PC-3 (cell line): Measurements from ENCODE around the gene HHATL. TPM values are rescaled to one million over a fixed set of nuclear protein-coding genes. Genes with fewer than 3 reads are reported as not detected.

ENCODE experiments used
- ATAC-seq: fragments of 200-7000 bp; cut with Tn5 transposase; 2 replicates; pipeline ENCODE4 v1.9.1; 2020; ENCODE audit warnings: mild to moderate bottlenecking, moderate library complexity
- BruUV-seq: library from RNA; stranded (reverse); fragments of 400-500 nt; replicated peaks from 2 replicates; lab custom pipeline; 2021; lab: Mats Ljungman, UMichigan
- CTCF ChIA-PET: fragments of 300-600 bp; sonication (Branson Sonifier 250); formaldehyde crosslinking; loops from one replicate; lab custom pipeline; 2022; ENCODE audit warnings: antibody characterized with exemption; lab: Charles Lee
- POLR2A ChIA-PET: fragments of 300-600 bp; sonication (Branson Sonifier 250); formaldehyde crosslinking; loops from one replicate; lab custom pipeline; 2022; ENCODE audit warnings: antibody characterized with exemption; ENCODE audit not compliant: unreplicated experiment; lab: Charles Lee
- DNase-seq: peaks from one replicate; pipeline ENCODE4 v3.0.0-alpha.2; 2015
- H2AFZ ChIP-seq: fragments of 300-600 bp; sonication (generic); 2 replicates; pipeline ENCODE4 v1.6.0; 2016; ENCODE audit warnings: antibody characterized with exemption, low read length
- H3F3A ChIP-seq: fragments of 300-600 bp; sonication (generic); one replicate; pipeline ENCODE4 v1.6.0; 2017; ENCODE audit warnings: antibody characterized with exemption, low read length, control low read depth, mild to moderate bottlenecking; ENCODE audit not compliant: unreplicated experiment
- H3K27ac ChIP-seq: fragments of 300-600 bp; sonication (generic); 2 replicates; pipeline ENCODE4 v1.5.1; 2016; ENCODE audit warnings: mild to moderate bottlenecking, low read length
- H3K27me3 ChIP-seq: fragments of 300-600 bp; sonication (generic); 2 replicates; pipeline ENCODE4 v1.6.1; 2016; ENCODE audit warnings: low read length, mixed read lengths
- H3K36me3 ChIP-seq: fragments of 300-600 bp; sonication (generic); 2 replicates; pipeline ENCODE4 v1.6.1; 2016; ENCODE audit warnings: low read depth, mixed run types, low read length, mixed read lengths
- H3K4me1 ChIP-seq: fragments of 300-600 bp; sonication (generic); 2 replicates; pipeline ENCODE4 v1.5.1; 2016; ENCODE audit warnings: low read length; ENCODE audit not compliant: insufficient read depth
- H3K4me2 ChIP-seq: fragments of 300-600 bp; sonication (generic); 2 replicates; pipeline ENCODE4 v1.6.0; 2016; ENCODE audit warnings: low read length
- H3K4me3 ChIP-seq: fragments of 300-600 bp; sonication (generic); 2 replicates; pipeline ENCODE4 v1.5.1; 2016; ENCODE audit warnings: mild to moderate bottlenecking, low read length, mixed read lengths
- H3K79me2 ChIP-seq: fragments of 300-600 bp; sonication (generic); 2 replicates; pipeline ENCODE4 v1.6.1; 2017; ENCODE audit warnings: low read length, mixed read lengths
- H3K9ac ChIP-seq: fragments of 300-600 bp; sonication (generic); 2 replicates; pipeline ENCODE4 v1.6.0; 2016; ENCODE audit warnings: mild to moderate bottlenecking, low read length
- H3K9me2 ChIP-seq: fragments of 300-600 bp; sonication (generic); replicated peaks from 2 replicates; pipeline ENCODE4 v1.6.1; 2016; ENCODE audit warnings: mixed run types, low read length, mixed read lengths
- H3K9me3 ChIP-seq: fragments of 300-600 bp; sonication (generic); 2 replicates; pipeline ENCODE4 v1.6.1; 2016; ENCODE audit warnings: low read length, mixed read lengths
- H4K20me1 ChIP-seq: fragments of 300-600 bp; sonication (generic); 2 replicates; pipeline ENCODE4 v1.6.1; 2016; ENCODE audit warnings: low read length, mixed read lengths
- EZH2 ChIP-seq: fragments of 300-600 bp; sonication (generic); IDR thresholded peaks from one replicate; pipeline ENCODE4 v1.6.1; 2017; ENCODE audit warnings: antibody characterized with exemption, mild to moderate bottlenecking, low read length; ENCODE audit not compliant: unreplicated experiment
- EZH2phosphoT487 ChIP-seq: fragments of 300-600 bp; sonication (generic); IDR thresholded peaks from 2 replicates; pipeline ENCODE4 v1.6.1; 2018; ENCODE audit warnings: mild to moderate bottlenecking, antibody characterized with exemption, low read length, borderline replicate concordance
- intact Hi-C: fragments of 100-400 bp; cut with micrococcal nuclease; formaldehyde crosslinking; loops from 2 replicates; pipeline ENCODE4 v1.9.0; 2023
- total RNA-seq: library from RNA; depleted of rRNA; stranded (reverse); fragments of >200 nt; gene quantifications from 2 replicates; pipeline ENCODE4 v1.2.3, GENCODE V29; 2014
- TF ChIP-seq, protein P1 (sequence below): fragments of 300-600 bp; sonication (generic); conservative IDR thresholded peaks from 2 replicates; pipeline ENCODE4 v1.5.1; 2017; ENCODE audit warnings: antibody characterized with exemption, low read depth, mild to moderate bottlenecking, low read length

HHATL gene
- total RNA-seq, 1 experiment from 2014 or later, result not detected

DNA sequence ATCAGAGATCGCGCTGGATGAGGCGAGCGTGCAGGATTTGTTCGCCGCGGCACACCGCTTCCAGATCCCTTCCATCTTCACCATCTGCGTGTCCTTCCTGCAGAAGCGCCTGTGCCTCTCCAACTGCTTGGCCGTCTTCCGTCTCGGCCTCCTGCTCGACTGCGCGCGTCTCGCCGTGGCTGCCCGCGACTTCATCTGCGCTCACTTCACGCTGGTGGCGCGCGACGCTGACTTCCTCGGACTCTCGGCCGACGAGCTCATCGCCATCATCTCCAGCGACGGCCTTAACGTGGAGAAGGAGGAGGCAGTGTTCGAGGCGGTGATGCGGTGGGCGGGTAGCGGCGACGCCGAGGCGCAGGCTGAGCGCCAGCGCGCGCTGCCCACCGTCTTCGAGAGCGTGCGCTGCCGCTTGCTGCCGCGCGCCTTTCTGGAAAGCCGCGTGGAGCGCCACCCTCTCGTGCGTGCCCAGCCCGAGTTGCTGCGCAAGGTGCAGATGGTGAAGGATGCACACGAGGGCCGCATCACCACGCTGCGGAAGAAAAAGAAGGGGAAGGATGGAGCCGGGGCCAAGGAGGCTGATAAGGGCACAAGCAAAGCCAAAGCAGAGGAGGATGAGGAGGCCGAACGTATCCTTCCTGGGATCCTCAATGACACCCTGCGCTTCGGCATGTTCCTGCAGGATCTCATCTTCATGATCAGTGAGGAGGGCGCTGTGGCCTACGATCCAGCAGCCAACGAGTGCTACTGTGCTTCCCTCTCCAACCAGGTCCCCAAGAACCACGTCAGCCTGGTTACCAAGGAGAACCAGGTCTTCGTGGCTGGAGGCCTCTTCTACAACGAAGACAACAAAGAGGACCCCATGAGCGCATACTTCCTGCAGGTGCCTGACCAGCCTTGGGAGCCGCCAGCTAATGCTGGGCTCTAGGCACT is 16.4 kb downstream of the HHATL start:
- ATAC-seq, result no peak
- intact Hi-C loops, result no loop called here
- Histone ChIP-seq H3K4me3 (no peak overlapping the region), H3K27me3 (no peaks in the 10 kb centered on the region), H3F3A (no peaks in the 10 kb centered on the region), H3K27ac (no peak overlapping the region), H3K79me2 (no peaks in the 10 kb centered on the region), H4K20me1 (no peaks in the 10 kb centered on the region), H3K4me2 (no peak overlapping the region), H3K9me2 (no peaks in the 10 kb centered on the region), H3K9me3 (no peaks in the 10 kb centered on the region), H3K9ac (no peak overlapping the region), H3K4me1 (peaks cover 15% of the 10 kb centered on the region), H2AFZ (no peak overlapping the region), H3K36me3 (no peaks in the 10 kb centered on the region)
- no TSS peak for BruUV-seq
- POLR2A ChIA-PET, result no interaction called here
- CTCF ChIA-PET, result no interaction called here
- no peak for DNase-seq
- TF ChIP-seq, protein P1, sequence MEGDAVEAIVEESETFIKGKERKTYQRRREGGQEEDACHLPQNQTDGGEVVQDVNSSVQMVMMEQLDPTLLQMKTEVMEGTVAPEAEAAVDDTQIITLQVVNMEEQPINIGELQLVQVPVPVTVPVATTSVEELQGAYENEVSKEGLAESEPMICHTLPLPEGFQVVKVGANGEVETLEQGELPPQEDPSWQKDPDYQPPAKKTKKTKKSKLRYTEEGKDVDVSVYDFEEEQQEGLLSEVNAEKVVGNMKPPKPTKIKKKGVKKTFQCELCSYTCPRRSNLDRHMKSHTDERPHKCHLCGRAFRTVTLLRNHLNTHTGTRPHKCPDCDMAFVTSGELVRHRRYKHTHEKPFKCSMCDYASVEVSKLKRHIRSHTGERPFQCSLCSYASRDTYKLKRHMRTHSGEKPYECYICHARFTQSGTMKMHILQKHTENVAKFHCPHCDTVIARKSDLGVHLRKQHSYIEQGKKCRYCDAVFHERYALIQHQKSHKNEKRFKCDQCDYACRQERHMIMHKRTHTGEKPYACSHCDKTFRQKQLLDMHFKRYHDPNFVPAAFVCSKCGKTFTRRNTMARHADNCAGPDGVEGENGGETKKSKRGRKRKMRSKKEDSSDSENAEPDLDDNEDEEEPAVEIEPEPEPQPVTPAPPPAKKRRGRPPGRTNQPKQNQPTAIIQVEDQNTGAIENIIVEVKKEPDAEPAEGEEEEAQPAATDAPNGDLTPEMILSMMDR, result no peak
- TF ChIP-seq EZH2phosphoT487 (no peak), EZH2 (no peak)

DNA sequence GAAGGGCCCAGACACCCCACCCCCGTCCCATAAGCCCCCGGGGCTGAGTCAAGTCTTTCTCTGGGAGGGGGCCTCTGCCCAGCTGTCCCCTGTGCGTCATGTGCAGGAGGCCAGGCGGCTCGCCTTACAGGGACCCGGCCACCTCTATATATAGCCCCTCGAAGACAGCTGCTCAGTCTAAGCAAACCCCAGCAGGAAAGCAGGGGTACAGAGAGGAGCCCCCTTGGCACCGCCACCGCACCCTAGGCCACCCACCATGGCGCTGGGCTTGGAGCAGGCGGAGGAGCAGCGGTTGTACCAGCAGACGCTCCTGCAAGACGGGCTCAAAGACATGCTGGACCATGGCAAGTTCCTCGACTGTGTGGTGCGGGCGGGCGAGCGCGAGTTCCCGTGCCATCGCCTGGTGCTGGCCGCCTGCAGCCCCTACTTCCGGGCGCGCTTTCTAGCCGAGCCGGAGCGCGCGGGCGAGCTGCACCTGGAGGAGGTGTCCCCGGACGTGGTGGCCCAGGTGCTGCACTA is 17.2 kb downstream of the HHATL start, which contains the start of gene KLHL40:
Gene KLHL40 (plus strand): TSS at position 175 of the 519 bp plus-strand sequence. CDS start 82 bp downstream, at position 257.
- Histone ChIP-seq H4K20me1 (no peaks in the 10 kb centered on the region), H3K27ac (peak within 1 kb of the TSS; percentile 29), H3K36me3 (no peaks in the 10 kb centered on the region), H3K4me1 (peaks cover 15% of the 10 kb centered on the region), H3K79me2 (no peaks in the 10 kb centered on the region), H3K4me2 (peak within 1 kb of the TSS; percentile 12; the same call in 1 of the 2 replicates), H3K9ac (no peak within 1 kb of the TSS), H3K9me2 (no peaks in the 10 kb centered on the region), H3K27me3 (no peaks in the 10 kb centered on the region), H3K4me3 (no peak within 1 kb of the TSS), H3K9me3 (no peaks in the 10 kb centered on the region), H3F3A (no peaks in the 10 kb centered on the region), H2AFZ (no peak within 1 kb of the TSS)
- TF ChIP-seq, protein P1, result no peak
- TF ChIP-seq EZH2 (no peak), EZH2phosphoT487 (no peak)
- BruUV-seq, result no TSS peak
- no peak for ATAC-seq
- intact Hi-C loops, result no loop called here
- no peak for DNase-seq
- POLR2A ChIA-PET, result no interaction called here
- CTCF ChIA-PET, result no interaction called here
